WERI-Rb-1 (cell line): ENCODE data around the gene RBFA.

Experiments used
- DNase-seq: peaks from one replicate; pipeline ENCODE4 v3.0.0-alpha.2; 2020
- H3K27ac ChIP-seq: fragments of 250-450 bp; sonication (Bioruptor Pico); 2 replicates; pipeline ENCODE4 v1.5.1; 2020; ENCODE audit warnings: mild to moderate bottlenecking, moderate library complexity
- H3K27me3 ChIP-seq: fragments of 250-450 bp; sonication (Bioruptor Pico); 2 replicates; pipeline ENCODE4 v1.5.1; 2021; ENCODE audit warnings: mild to moderate bottlenecking, low read depth, moderate library complexity; ENCODE audit not compliant: insufficient read depth, severe bottlenecking
- H3K36me3 ChIP-seq: fragments of 250-450 bp; sonication (Bioruptor Pico); 2 replicates; pipeline ENCODE4 v1.5.1; 2020; ENCODE audit warnings: mild to moderate bottlenecking, moderate library complexity
- H3K4me3 ChIP-seq: 2 replicates; pipeline ENCODE4 v1.5.1; 2011; ENCODE audit warnings: low read depth, mild to moderate bottlenecking, control low read depth, low read length
- H3K9me3 ChIP-seq: fragments of 250-450 bp; sonication (Bioruptor Pico); 2 replicates; pipeline ENCODE4 v1.5.1; 2021; ENCODE audit warnings: mild to moderate bottlenecking, moderate library complexity; ENCODE audit not compliant: severe bottlenecking
- CTCF ChIP-seq: IDR thresholded peaks from 2 replicates; pipeline ENCODE4 v1.5.1; 2011; ENCODE audit warnings: low read depth, mild to moderate bottlenecking, control low read depth, inconsistent platforms, low read length

RBFA gene

DNA sequence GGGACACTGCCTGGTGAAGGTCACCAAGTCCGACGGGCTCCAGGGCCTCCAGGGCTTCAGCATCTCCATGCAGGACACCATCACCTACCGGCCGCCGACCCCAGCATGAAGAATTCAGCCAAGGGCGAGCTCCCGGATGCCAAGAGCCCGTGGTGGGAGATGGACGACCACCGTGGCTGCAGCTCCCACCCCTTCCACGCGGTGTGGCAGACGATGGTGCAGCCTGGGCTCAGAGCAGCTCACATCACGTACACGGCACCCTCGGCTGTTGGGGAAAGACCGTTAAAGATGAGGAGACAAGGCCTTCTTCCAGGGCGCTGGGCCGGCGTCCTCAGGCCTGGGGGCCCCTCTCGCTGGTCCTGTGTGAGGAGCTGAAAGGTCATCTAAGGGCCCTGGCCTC is 43.6 kb downstream of the RBFA start:
- H3K27me3 ChIP-seq, result no peaks in the 10 kb centered on the region
- H3K9me3 ChIP-seq, result peaks cover 9% of the 10 kb centered on the region
- DNase-seq, result no peak
- H3K4me3 ChIP-seq, result no peak overlapping the region
- H3K27ac ChIP-seq, result no peak overlapping the region
- no peak for TF ChIP-seq CTCF
- no peaks in the 10 kb centered on the region; the same call in 1 of the 2 replicates for H3K36me3 ChIP-seq
